AG10803 (cell line): ENCODE measurements around the gene CFH.

Source experiments
- DNase-seq: peaks from one replicate; pipeline ENCODE4 v3.0.0; 2010; ENCODE audit warnings: low read depth
- H3K4me3 ChIP-seq: 2 replicates; pipeline ENCODE4 v1.5.1; 2011; ENCODE audit warnings: mild to moderate bottlenecking, low read length, control low read depth
- CTCF ChIP-seq: conservative IDR thresholded peaks from 2 replicates; pipeline ENCODE4 v1.5.1; 2011; ENCODE audit warnings: mild to moderate bottlenecking, low read length, control low read depth, inconsistent platforms

The CFH gene

GRCh38 chr1:196660852-196661251, 9.0 kb downstream of the CFH start:
- DNase-seq = peak; percentile 25
- peak; percentile 55 for TF ChIP-seq CTCF
- peak overlapping the region; percentile 35 for H3K4me3 ChIP-seq

GRCh38 chr1:196661345-196661744, 9.5 kb downstream of the CFH start:
- no peak for DNase-seq
- H3K4me3 ChIP-seq = no peak overlapping the region
- no peak for TF ChIP-seq CTCF

GRCh38 chr1:196667131-196667530, 15.3 kb downstream of the CFH start:
- H3K4me3 ChIP-seq = no peak overlapping the region

GRCh38 chr1:196669051-196669450, 17.2 kb downstream of the CFH start:
- no peak overlapping the region for H3K4me3 ChIP-seq
- no peak for DNase-seq
- no peak for TF ChIP-seq CTCF

More at GRCh38 chr1:196667131-196667530, 15.3 kb downstream of the CFH start:
- DNase-seq = no peak
- no peak for TF ChIP-seq CTCF

GRCh38 chr1:196669693-196670092, 17.9 kb downstream of the CFH start:
- no peak for TF ChIP-seq CTCF
- no peak overlapping the region for H3K4me3 ChIP-seq
- no peak for DNase-seq

- TF ChIP-seq CTCF = no peak
- H3K4me3 ChIP-seq = no peak overlapping the region
- no peak for DNase-seq
Measured at GRCh38 chr1:196674908-196675307, 23.1 kb downstream of the CFH start.

- TF ChIP-seq CTCF = no peak
- H3K4me3 ChIP-seq = no peak overlapping the region
- DNase-seq = peak; percentile 8
Measured at GRCh38 chr1:196677781-196678509, 26.1 kb downstream of the CFH start.
